T-helper 2 cell treated with Interferon-gamma antibody and Interleukin-4, amounts not matched to agents 5 μg/mL and 100 μg/mL, for 36 hours (primary cell): ENCODE measurements around the gene MDK.
A peak's percentile ranks its signal among the peaks of the same experiment; 100 is the strongest.

Source experiments
- DNase-seq: peaks from one replicate; pipeline ENCODE4 v3.0.0; 2021; ENCODE audit warnings: low spot score
- H3K27ac Mint-ChIP-seq: one replicate; pipeline ENCODE4 v1.8.0; 2021; ENCODE audit warnings: mild to moderate bottlenecking, mixed read lengths
- H3K27me3 Mint-ChIP-seq: one replicate; pipeline ENCODE4 v1.8.0; 2021; ENCODE audit warnings: low read depth, mixed read lengths
- H3K36me3 Mint-ChIP-seq: one replicate; pipeline ENCODE4 v1.8.0; 2021; ENCODE audit warnings: low read depth, mixed read lengths
- H3K4me1 Mint-ChIP-seq: one replicate; pipeline ENCODE4 v1.8.0; 2021; ENCODE audit warnings: low read depth, mixed read lengths
- H3K4me3 Mint-ChIP-seq: one replicate; pipeline ENCODE4 v1.8.0; 2022; ENCODE audit warnings: mild to moderate bottlenecking, moderate library complexity, mixed read lengths
- H3K9me3 Mint-ChIP-seq: one replicate; pipeline ENCODE4 v1.8.0; 2021; ENCODE audit warnings: mixed read lengths

MDK gene

DNA sequence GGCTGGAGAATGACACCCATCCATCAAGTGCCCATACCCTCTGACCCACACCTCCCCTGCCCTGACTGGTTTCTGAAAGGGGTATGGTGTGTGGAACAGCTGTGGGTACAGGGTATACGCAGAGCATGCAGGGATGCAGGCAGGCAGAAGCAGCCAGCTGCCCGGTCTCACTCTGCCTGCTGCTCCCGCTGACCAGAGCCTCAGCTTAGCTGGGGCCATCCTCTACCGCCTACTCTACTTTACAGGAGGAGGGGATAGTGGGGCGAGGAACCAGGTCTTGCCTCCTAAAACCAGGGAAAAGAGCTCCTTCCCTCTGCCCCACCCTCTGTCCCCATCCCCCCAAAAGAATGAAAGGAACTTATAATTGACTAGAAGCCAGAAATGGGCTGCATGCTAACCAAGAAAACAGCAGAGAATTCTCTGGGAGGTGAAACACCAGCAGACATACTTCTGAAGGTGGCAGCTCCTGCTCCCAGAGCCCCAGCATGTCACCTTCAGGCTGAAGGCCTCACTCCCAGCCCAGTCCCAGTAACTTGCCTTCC, 23.1 kb downstream of the MDK start:
- H3K36me3 Mint-ChIP-seq: peaks cover 14% of the 10 kb centered on the region
- H3K4me3 Mint-ChIP-seq: no peak overlapping the region
- no peaks in the 10 kb centered on the region for H3K4me1 Mint-ChIP-seq

GRCh38 chr11:46407635-46408034, 26.2 kb downstream of the MDK start:
- DNase-seq: no peak
- Mint-ChIP-seq H3K4me1 (no peaks in the 10 kb centered on the region), H3K27ac (no peak overlapping the region), H3K4me3 (no peak overlapping the region), H3K36me3 (peaks cover 8% of the 10 kb centered on the region), H3K27me3 (no peaks in the 10 kb centered on the region), H3K9me3 (no peaks in the 10 kb centered on the region)

More for the DNA sequence above, 23.1 kb downstream of the MDK start:
- Mint-ChIP-seq H3K9me3 (no peaks in the 10 kb centered on the region), H3K27me3 (no peaks in the 10 kb centered on the region), H3K27ac (no peak overlapping the region)
- DNase-seq: no peak

- Mint-ChIP-seq H3K27ac (no peak overlapping the region), H3K27me3 (no peaks in the 10 kb centered on the region), H3K36me3 (peaks cover 8% of the 10 kb centered on the region), H3K9me3 (no peaks in the 10 kb centered on the region), H3K4me3 (no peak overlapping the region), H3K4me1 (no peaks in the 10 kb centered on the region)
- DNase-seq: no peak
Observed at GRCh38 chr11:46408407-46408986, 27.0 kb downstream of the MDK start.

DNA sequence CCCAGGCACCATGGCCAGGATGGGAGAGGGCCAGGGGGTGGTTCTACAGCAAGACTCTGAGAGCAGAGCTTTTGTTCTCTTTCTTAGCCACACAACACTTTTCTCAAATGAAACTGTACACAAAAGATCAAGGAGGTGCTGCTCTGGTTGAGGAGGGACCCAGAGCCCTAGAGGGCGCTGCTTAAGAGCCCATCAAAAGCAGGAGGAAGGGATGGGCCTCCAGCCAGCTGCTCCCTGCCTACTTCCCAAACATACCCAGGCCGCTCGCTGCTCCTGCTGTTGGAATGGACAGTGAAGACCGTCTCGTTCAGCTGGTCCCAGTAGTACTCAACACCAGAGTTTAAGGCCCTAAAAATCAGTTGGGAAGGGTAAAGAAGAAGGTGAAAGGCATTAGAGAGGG, 28.6 kb downstream of the MDK start:
- H3K4me3 Mint-ChIP-seq: no peak overlapping the region
- no peaks in the 10 kb centered on the region for H3K4me1 Mint-ChIP-seq
- H3K27me3 Mint-ChIP-seq: no peaks in the 10 kb centered on the region
- no peaks in the 10 kb centered on the region for H3K9me3 Mint-ChIP-seq
- H3K27ac Mint-ChIP-seq: no peak overlapping the region
- DNase-seq: no peak
- H3K36me3 Mint-ChIP-seq: peaks cover 15% of the 10 kb centered on the region

- Mint-ChIP-seq H3K4me1 (no peaks in the 10 kb centered on the region), H3K9me3 (no peaks in the 10 kb centered on the region), H3K4me3 (no peak overlapping the region), H3K27ac (peak overlapping the region; percentile 31), H3K36me3 (peaks cover 14% of the 10 kb centered on the region), H3K27me3 (no peaks in the 10 kb centered on the region)
- no peak for DNase-seq
Observed at GRCh38 chr11:46413760-46414465, 32.4 kb downstream of the MDK start.

DNA sequence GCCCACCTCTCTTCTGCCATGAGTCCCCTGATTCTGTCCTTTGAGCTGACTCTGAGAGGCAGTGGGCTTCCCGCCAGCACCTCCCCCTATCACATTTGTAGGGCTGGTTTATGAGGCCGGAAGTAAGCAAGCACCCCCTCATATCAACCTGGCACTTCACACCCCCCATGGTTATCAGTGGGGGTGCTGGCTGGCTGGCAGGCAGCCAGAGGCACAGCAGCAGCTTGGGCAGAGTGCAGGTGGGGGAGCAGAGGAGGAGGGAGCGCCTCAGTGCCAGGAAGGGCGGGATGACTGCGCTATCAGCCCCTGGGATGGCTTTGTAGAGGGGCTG, 33.0 kb downstream of the MDK start:
- H3K36me3 Mint-ChIP-seq: peaks cover 13% of the 10 kb centered on the region
- no peaks in the 10 kb centered on the region for H3K9me3 Mint-ChIP-seq
- no peaks in the 10 kb centered on the region for H3K4me1 Mint-ChIP-seq
- no peak for DNase-seq
- no peak overlapping the region for H3K27ac Mint-ChIP-seq
- no peak overlapping the region for H3K4me3 Mint-ChIP-seq
- H3K27me3 Mint-ChIP-seq: no peaks in the 10 kb centered on the region

GRCh38 chr11:46414879-46415278, 33.4 kb downstream of the MDK start:
- H3K4me3 Mint-ChIP-seq: no peak overlapping the region
- H3K27ac Mint-ChIP-seq: no peak overlapping the region
- H3K9me3 Mint-ChIP-seq: no peaks in the 10 kb centered on the region
- H3K36me3 Mint-ChIP-seq: peaks cover 13% of the 10 kb centered on the region
- H3K27me3 Mint-ChIP-seq: no peaks in the 10 kb centered on the region
- DNase-seq: no peak
- H3K4me1 Mint-ChIP-seq: no peaks in the 10 kb centered on the region

DNA sequence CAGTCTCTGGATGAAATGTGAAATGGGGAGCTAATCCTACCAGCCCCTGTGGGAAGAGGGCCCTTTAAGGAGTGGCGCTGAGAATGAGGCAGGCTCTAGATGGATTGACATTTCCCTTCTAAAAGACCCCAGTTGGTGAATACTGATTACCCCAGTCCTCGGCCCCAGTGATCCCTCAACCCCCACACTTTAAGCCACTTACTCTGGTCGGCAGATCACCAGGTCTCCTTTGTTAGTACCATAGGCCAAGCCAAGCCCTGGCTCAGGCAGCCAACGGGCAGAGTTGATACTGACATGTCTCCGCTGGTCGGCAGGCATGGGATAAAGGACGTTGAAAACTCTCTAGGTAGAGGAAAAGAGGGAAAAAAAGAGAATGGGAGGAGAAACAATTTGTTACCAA, 36.2 kb downstream of the MDK start:
- Mint-ChIP-seq H3K27ac (no peak overlapping the region), H3K4me1 (no peaks in the 10 kb centered on the region), H3K4me3 (no peak overlapping the region), H3K9me3 (no peaks in the 10 kb centered on the region), H3K36me3 (peaks cover 17% of the 10 kb centered on the region), H3K27me3 (no peaks in the 10 kb centered on the region)
- no peak for DNase-seq

DNA sequence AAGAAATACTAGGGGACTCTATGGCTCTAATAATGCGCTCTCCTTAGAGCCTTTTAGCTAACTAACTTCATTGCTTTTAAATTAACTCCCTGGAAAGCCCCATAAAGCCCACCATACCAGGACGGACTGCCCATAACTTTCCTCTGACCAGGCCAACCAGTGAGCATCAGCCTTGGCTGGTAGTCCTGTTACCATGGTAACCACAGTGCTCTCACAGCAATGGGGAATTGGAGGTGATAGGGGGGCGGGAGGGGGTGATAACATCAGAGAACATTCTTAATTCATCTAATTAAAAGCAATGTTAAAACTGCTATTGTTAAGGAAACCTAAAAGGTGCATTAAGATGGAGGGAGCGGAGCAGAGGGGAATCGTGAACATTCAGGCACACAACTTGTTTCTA, 37.3 kb downstream of the MDK start:
- Mint-ChIP-seq H3K36me3 (peaks cover 16% of the 10 kb centered on the region), H3K27me3 (no peaks in the 10 kb centered on the region), H3K9me3 (no peaks in the 10 kb centered on the region), H3K27ac (no peak overlapping the region), H3K4me3 (no peak overlapping the region), H3K4me1 (no peaks in the 10 kb centered on the region)
- no peak for DNase-seq

DNA sequence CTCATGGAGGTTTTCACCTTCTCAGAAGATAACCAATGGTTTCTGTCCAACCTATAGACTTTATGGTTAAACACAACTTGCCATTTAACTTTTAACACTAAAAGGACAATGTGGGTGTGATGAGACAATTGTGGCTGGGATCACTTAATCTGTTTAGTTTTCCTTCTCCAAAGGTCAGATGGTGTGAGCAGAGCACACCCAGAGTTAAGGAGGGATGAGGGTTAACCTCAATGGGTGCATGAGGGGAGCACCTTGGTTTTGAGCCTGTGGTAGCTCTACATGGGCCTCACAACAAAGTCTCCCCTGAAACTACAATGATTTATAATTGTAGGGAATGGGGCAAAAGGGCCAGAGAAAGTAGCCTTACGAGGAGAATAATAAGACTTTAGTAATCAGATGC, 39.0 kb downstream of the MDK start:
- Mint-ChIP-seq H3K27ac (peak overlapping the region; percentile 9), H3K27me3 (no peaks in the 10 kb centered on the region), H3K36me3 (peaks cover 9% of the 10 kb centered on the region), H3K4me1 (no peaks in the 10 kb centered on the region), H3K4me3 (no peak overlapping the region), H3K9me3 (no peaks in the 10 kb centered on the region)
- no peak for DNase-seq

- Mint-ChIP-seq H3K4me3 (no peak overlapping the region), H3K9me3 (no peaks in the 10 kb centered on the region), H3K27ac (no peak overlapping the region), H3K36me3 (peaks cover 9% of the 10 kb centered on the region), H3K4me1 (no peaks in the 10 kb centered on the region), H3K27me3 (no peaks in the 10 kb centered on the region)
- DNase-seq: no peak
Observed at GRCh38 chr11:46421257-46421880, 39.9 kb downstream of the MDK start.

DNA sequence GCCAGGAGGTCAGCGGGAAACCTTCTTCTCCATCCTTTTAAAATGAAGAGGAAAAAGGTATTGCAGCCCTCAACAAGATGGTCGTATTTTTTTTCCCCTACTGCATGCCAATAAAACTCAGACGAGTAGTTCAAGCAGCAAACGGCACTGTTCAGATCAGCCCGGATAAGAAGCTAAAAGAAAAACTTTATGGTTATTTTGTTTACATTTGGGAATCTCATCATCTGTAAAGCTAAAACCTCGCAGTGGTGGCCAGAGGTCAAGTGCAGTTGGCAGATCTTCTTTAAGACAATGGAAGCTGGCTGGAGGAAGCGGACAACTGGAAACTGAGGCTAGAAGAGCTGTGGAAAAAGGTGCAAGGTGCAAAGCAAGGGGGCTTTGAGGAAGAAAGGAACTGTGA, 41.1 kb downstream of the MDK start:
- Mint-ChIP-seq H3K36me3 (peaks cover 7% of the 10 kb centered on the region), H3K4me1 (no peaks in the 10 kb centered on the region), H3K4me3 (no peak overlapping the region), H3K27me3 (no peaks in the 10 kb centered on the region), H3K27ac (no peak overlapping the region), H3K9me3 (no peaks in the 10 kb centered on the region)
- DNase-seq: no peak

DNA sequence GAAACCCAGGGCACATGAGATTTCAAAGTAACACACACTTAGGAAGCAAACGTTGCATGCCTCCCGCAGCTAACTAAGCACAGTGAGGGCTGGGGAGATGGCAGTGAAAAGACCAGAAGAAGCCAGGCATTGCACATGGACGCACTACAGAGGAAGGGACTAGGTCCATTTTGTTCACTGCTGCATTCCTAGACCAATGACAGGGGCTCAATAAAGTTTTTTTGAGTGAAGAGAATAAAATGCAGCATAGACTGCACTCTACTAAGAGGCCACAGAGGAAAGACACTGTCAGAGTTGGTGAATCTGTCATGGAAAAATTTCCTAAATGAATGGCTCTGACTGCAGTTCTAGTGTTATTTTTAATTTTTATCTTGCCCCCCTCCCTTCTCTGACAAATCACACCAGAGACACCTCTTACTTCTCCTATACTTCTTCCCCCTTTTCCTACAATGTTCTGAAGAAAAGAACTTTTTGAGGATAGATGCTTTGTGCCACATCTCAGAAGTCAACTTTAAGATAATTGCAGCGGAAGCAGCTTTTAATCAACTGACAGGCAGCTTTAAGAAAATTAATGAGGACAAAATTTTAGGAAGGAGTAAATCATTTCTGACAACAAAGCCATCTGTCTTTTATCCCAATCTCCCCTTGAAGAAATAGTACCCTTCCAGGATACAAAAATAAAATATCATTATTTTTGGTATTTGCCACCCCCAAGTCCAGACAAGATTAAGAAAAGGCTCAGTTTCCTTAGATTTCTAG, 44.9 kb downstream of the MDK start:
- DNase-seq: no peak
- Mint-ChIP-seq H3K9me3 (no peaks in the 10 kb centered on the region), H3K4me1 (no peaks in the 10 kb centered on the region), H3K27ac (no peak overlapping the region), H3K27me3 (no peaks in the 10 kb centered on the region), H3K4me3 (no peak overlapping the region), H3K36me3 (peaks cover 9% of the 10 kb centered on the region)

- no peak for DNase-seq
- no peaks in the 10 kb centered on the region for H3K27me3 Mint-ChIP-seq
- peaks cover 10% of the 10 kb centered on the region for H3K36me3 Mint-ChIP-seq
- no peak overlapping the region for H3K4me3 Mint-ChIP-seq
- H3K9me3 Mint-ChIP-seq: no peaks in the 10 kb centered on the region
- no peaks in the 10 kb centered on the region for H3K4me1 Mint-ChIP-seq
- no peak overlapping the region for H3K27ac Mint-ChIP-seq
Observed at GRCh38 chr11:46427364-46427763, 45.9 kb downstream of the MDK start.
